ENCODE measurements around the gene SLC9A8.
"Not testable (repeated sequence)": the region's sequence is repeated elsewhere in the genome, so short reads cannot be mapped to it uniquely, and the experiment has no call there.

SLC9A8 gene, protein sequence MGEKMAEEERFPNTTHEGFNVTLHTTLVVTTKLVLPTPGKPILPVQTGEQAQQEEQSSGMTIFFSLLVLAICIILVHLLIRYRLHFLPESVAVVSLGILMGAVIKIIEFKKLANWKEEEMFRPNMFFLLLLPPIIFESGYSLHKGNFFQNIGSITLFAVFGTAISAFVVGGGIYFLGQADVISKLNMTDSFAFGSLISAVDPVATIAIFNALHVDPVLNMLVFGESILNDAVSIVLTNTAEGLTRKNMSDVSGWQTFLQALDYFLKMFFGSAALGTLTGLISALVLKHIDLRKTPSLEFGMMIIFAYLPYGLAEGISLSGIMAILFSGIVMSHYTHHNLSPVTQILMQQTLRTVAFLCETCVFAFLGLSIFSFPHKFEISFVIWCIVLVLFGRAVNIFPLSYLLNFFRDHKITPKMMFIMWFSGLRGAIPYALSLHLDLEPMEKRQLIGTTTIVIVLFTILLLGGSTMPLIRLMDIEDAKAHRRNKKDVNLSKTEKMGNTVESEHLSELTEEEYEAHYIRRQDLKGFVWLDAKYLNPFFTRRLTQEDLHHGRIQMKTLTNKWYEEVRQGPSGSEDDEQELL

DNA sequence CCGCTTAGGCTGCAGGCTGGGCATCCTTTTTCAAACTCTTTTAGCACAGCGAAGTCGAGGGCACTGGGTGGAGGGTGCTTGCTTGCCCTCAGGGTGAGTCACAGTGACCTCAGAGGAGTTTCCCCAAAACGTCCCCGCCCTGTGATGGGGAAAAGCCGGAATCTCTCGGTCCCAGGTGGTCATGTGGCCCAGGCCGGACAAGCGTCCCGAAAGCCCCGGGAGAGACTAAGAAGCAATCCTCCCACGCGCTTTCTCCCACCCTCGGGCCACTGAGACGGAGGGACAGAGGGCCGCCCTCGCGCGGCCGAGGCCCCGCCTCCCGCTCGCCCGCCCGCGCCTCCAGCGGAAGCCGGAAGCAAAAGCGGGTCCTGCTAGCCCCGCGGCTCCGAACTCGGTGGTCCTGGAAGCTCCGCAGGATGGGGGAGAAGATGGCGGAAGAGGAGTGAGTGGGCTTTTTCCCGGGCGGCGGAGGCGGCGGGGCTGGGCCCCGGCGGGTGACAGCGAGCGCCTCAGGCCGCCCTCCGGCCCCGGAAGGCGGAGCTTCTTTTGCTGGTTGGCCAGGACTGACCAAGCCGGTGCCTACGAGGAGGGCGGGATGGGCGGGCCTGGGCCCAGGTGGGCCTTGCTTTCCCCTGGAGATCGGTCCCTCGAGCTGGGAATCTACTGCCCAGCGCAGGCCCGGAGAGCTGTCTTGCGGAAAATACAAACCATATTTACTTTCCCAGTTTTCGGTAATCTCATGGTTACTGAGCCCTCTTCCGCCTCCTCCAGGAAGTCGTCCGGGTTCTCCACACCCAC is at the start of gene SLC9A8:
SLC9A8 (plus strand) TSS at position 322 of the 798 bp plus-strand sequence; CDS start at position 417, 95 bp downstream.
- DNase-seq, result peak; percentile 92

DNA sequence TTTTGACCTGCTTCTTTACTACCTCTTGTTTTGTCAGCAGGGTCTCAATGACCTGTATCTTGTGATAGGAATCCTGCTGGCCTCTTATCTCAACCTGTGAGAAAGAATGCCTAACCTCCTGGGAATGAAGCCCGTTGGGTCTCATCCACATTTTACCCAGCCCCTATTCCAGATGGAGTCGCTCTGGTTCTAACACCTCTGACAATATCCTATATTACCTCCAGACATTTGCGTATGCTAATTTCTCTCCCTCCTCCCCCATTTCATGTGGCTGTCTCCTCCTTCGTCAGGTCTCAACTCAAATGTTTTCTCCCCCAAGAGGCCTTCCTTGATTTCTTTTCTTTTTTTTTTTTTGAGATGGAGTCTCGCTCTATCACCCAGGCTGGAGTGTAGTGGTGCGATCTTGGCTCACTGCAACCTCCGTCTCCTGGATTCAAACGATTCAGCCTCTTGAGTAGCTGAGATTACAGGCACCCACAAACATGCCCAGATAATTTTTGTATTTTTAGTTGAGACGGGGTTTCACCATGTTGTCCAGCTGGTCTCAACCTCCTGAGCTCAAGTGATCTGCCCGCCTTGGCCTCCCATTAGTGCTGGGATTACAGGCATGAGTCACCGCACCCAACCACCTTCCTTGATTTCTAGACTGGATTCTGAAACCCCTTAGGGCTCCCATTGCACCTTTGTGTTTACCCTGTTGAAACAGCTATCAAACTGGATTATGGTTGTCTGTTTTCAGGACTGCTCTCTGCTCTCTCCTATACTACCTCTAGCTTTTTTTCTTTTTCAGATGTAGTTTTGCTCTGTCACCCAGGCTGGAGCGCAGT is 49.5 kb upstream of the SLC9A8 start:
- no peak for DNase-seq

DNA sequence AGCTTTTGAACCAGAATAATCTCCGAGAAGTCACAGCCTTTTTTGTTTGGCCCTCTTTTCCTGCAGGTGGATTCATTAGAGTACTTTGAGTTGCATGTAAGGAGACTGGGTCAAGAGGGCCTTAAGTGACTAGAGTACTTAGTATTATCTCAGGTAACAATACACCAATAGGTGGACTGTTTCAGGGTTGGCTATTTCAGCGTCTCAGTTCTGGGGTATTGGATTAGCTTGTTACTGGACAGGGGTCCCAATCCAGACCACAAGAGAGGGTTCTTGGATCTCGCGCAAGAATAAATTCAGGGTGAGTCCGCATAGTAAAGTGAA is 47.3 kb upstream of the SLC9A8 start:
- no peak for DNase-seq

DNA sequence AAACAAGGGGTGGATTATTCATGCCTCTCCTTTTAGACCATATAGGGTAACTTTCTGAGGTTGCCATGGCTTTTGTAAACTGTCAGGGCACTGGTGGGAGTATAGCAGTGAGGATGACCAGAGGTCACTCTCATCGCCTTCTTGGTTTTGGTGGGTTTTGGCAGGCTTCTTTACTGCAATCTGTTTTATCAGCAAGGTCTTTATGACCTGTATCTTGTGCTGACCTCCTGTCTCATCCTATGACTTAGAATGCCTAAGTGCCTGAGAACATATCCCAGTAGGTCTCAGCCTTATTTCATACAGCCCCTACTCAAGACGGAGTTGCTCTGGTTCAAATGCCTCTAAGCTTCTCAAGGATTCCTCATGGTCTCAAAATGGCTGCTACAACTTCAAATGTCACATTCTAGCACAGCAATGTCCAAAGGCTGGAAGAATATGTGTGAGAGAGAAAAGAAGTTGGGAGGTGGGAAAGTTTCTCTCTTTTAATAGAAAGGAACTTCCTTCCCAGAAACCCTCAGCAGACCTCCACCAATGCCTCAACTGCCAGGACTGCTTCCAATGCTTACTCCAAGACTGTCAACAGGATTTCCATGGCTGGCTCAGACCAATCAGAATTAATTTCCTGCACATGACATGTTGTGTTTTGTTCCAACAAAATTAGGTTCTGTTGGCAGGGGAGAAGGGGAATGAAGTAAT is 46.6 kb upstream of the SLC9A8 start:
- no peak for DNase-seq

DNA sequence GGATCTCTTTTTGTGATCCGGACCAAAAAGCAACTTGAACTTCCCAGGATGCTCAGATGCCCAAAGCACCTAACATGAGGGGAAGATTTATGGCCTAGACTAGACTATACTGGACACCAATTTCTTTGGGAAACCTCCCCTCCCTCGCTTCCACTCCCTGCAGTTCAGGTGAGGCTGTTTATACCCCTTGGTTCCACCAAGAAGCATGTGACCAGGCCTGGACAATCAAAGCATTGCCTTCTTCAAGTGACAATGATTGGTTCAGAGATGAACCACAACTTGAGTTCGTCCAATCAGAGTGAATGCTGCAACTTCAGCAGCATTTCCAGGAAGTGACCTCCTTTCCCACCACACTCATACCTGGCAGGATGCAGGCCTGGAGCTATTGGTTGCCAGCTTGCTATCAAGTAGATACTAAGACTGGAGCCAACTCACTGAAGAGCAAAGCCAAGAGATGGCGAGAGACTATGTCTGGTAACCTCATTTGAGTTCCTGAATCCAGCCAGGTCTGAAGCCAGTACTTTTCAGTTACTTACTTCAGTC is 45.6 kb upstream of the SLC9A8 start:
- DNase-seq, result no peak

DNA sequence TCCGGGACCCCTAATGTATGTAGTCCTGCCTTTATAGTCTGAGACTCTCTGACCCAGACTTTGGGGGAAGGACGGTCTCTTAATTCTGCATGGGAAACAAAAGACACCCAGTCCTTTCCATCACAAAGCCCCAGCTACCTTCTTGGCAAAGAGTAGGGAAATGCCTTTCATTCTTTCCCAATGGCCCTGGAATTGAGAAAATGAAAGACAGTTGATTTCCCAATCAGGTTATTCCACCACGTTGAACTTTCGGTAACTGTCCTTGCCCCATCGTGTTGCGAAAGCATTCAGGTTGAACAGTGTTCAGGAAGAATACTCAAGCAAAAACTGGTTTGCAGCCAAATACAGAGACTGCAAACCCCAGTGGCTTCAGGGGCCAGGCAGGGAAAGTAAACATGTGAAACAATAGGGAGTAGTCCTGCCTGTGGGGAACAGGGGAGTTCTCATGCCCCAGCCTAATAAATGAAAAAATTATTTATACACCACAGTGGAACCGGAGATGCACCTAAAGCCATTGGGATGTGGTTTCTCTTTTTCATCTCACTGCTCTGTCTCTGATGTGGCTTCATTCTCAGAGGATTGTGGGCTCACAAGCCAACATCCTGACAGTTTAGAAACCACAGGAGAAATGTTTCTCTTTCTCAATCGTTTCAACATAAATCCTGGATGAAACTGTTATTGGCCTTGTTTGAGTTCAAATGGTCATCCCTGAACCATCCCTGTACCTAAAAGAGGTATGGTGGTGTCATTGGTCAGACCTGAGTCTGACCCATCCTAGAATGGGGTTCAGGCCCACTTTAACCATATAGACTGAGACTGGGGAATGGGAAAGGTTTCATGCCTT is 44.2 kb upstream of the SLC9A8 start:
- no peak for DNase-seq

DNA sequence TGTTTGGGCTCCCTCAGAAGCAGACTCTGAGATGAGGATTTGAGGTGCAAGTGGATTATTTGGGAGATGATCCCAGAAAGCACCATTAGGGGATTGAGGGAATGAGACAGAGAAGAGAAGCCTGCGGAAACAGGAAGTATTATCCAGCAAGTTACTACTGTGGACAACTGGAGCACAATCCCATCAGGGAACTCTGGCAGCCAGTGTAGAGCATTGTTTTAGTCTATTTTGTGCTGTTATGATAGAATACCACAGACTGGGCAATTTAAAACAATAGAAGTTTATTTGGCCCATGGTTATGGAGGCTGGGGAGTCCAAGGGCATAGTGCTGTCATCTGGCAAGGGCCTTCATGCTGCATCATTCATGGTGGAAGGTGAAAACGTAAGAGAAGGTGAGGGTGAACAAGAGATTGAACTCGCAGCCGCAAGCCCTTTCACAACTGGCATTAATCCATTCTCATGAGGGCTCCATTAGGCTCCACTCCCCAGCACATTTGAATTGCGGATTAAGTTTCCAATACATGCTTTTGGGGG is 43.5 kb upstream of the SLC9A8 start:
- DNase-seq, result no peak

DNA sequence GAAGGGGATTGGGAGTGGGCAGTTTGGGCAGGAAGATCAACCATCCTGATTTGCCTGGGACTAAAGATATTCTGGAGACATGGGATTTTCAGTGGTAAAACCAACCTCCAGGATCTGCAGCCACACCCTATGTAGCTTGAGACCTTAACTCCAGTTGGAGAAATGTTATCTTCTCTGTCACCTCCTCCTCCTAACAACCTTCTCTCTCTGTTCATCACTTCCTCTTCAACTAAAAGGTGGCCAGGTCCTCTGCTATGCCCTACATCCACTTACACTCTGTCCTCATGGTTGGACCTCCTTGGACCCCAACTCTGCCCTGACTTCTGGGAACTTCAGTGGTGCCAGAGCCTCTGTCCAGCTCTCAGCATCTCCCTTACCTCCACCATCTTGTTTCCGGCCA is 42.0 kb upstream of the SLC9A8 start:
- DNase-seq, result no peak

DNA sequence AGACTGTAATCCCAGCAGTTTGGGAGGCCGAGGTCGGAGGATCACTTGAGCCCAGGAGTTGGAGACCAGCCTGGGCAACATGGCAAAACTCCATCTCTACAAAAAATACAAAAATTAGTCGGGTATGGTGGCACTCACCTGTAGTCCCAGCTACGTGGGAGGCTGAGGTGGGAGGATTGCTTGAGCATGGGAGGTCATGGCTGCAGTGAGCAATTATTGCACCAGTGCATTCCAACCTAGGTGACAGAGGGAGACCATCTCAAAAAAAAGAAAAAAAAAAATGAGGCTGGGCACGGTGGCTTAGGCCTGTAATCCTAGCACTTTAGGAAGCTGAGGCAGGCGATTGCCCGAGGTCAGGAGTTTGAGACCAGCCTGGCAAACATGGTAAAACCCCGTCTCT is 38.4 kb upstream of the SLC9A8 start:
- DNase-seq, result not testable (repeated sequence)

DNA sequence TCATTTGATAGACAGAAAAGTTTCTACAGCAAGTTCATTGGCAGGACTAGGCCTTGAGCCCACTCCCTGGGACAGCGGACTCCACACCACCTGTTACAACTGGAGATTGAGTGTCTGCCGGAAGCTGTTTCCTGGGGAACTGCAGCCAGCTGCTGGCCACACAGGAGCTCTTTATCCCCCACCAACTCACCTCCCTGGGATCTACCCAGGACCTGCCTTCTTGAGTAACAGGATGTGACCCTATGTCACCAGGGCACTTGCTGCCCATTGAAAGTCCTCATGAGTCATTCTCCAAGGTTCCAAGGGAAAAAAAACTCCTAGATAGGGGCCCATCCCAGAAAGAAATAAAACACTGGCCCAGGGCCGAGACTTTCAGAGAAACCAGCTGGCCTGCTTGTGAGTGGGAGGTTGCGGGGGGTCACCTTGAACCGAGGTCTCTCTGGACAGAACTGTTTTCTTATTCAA is 37.4 kb upstream of the SLC9A8 start:
- no peak for DNase-seq

DNA sequence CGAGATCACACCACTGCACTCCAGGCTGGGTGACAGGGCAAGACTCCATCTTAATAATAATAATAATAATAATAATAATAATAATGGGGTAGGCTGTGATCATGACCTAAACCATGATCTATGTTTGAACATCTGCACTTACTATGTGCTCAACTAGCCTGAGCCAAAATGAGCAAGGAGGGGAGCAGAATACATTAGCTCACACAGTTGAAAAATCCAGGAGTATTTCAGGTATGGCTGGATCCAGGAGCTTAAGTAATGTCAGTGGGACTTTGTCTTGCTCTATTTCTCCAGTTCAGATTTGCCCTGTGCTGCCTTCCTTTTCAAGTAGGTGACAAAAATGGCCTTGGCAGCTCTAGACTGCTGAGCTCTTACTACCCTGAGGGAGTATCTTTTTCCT is 32.7 kb upstream of the SLC9A8 start:
- no peak for DNase-seq

DNA sequence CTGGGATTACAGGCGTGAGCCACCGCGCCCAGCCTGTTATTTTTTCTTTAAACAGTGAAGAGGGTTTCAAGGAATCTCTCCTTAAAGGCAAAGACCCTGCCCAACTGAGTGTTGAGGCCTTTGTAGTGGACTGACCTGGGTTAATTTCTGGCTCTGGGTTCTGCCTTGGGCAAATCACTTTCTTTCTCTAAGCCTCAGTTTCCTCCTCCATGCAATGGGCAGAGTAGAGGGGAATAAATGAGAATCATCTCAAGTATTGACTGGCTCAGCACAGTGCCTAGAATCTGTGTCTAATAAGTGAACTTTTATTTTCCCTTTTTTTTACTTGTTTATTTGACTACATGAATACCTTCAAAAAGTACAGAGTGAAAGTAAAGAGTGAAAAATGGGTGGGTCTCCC is 31.0 kb upstream of the SLC9A8 start:
- DNase-seq, result no peak

DNA sequence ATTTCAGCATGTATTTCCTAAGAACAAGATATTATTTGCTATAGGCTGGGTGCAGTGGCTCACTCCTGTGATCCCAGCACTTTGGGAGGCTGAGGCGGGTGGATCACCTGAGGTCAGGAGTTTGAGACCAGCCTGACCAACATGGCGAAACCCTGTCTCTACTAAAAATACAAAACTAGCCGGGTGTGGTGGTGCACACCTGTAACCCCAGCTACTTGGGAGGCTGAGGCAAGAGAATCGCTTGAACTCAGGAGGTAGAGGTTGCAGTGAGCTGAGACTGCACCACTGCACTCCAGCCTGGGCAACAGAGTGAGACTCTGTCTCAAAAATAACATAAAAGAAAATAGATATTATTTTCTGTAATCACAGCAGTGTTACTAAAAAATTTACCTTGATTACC is 30.2 kb upstream of the SLC9A8 start:
- not testable (repeated sequence) for DNase-seq

DNA sequence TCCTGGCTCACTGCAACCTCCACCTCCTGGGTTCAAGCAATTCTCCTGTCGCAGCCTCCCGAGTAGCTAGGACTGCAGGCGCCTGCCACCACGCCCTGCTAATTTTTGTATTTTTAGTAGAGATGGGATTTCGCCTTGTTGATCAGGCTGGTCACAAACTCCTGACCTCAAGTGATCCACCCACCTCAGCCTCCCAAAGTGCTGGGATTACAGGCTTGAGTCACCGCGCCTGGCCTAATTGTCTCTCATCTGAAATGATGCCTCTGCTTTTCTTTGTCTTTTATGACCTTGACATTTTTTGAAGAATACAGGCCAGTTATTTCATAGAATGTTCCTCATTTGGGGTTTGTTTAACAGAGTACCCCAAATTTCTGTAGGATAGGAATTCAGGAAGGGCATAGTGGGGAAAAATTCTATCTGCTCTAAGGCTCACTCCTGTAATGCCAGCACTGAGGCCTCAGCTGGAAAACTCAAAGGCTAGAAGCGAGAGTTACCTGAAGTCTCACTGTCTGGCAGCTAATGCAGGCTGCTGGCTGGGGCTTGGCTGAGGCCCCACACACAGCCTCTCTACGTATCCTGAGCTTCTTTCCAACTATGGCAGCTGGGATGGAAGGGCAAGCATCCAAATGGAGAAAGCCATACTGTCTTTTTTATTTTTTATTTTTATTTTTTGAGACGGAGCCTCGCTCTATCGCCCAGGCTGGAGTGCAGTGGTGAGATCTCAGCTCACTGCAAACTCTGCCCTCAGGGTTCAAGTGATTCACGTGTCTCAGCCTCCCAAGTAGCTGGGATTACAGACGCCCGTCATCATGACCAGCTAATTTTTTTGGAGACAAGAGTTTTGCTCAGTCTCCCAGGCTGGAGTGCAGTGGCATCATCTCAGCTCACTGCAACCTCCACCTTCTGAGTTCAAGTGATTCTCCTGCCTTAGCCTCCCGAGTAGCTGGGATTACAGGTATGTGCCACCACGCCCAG is 29.3 kb upstream of the SLC9A8 start:
- DNase-seq, result not testable (repeated sequence)

DNA sequence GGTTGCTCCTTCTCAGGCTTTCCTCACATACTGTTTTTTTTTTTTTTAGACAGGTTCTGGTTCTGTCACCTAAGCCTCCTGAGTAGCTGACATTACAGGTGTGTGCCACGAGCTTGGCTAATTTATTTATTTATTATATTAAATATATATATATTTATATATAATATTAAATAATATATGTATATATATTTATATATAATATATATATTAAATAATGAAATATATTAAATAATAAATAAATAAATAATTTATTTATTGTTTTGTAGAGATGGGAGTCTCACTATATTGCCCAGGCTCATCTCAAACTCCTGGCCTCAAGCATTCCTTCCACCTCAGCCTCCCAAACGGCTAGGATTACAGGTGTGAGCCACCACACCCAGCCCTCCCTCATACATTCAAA is 28.3 kb upstream of the SLC9A8 start:
- no peak for DNase-seq

DNA sequence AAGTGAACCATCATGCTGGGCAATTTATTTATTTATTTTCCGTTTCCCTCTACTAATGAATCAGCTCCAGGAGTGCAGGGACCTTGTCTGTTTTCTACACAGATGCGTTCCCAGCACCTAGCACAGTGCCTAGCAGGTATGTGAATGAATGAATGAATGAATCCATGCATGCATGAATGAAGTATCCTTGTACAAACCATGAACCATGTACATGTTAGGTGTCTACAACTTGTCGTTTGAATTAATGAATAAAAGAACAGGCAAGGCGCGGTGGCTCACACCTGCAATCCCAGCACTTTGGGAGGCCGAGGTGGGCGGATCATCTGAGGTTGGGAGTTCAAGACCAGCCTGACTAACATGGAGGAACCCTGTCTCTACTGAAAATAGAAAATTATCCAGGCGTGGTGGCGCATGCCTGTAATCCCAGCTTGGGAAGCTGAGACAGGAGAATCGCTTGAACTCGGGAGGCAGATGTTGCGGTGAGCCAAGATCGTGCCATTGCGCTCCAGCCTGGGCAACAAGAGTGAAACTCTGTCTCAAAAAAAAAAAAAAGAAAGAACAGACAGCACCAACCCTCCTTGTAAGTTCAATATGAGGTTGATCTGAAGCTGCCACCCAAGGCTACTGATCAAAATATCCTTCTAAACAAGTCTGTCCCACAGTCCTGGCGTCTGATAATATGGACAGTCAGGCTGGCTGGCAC is 27.3 kb upstream of the SLC9A8 start:
- DNase-seq, result no peak

DNA sequence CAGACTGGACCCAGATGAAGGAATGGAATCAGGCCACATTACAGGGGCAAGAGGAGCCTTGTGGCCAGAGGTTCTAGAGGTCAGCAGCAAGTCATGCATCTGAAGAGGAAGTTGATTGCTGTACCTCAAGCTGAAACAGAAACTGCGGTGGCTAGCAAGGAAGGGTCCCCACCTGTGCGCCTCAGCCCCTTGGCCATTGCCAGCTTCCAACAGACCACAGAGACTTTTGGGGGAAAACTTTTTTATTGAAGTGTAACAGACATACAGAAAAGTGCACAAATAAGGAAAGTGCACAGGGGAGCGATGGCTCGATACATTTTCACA is 26.8 kb upstream of the SLC9A8 start:
- no peak for DNase-seq

DNA sequence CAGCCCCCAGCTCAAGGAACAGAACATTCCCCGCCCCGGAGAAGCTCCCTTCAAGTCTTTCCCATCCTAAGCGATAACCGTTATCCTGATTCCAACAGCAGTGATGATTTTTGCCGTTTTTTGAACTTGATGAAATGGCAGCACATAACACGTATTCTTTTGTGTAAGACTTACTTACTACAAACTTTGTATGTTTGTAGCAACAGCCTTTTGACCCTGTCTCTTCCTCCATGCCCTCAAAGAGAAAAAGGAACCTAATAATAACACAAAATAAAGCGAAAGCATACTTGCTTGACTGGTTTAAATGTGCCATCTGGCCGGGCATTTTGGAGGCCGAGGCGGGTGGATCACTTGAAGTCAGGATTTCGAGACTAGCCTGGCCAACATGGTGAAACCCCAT is 26.4 kb upstream of the SLC9A8 start:
- DNase-seq, result no peak

All from activated CD8-positive, alpha-beta memory T cell treated with anti-CD3 and anti-CD28 coated beads, Interleukin-2, amount 50 U/mL, for 48 hours (primary cell).